HepG2 (cell line): ENCODE results near the gene DLX6. TPM values are rescaled to one million over a fixed set of nuclear protein-coding genes. Genes with fewer than 3 reads are reported as not detected.

Experiments used
- AFF4 ChIP-seq: sonication (generic); formaldehyde crosslinking; IDR thresholded peaks from 2 replicates; pipeline ENCODE4 v1.4.0; 2020; ENCODE audit warnings: missing genetic modification reagents
- BRF2 ChIP-seq: sonication (generic); formaldehyde crosslinking; IDR thresholded peaks from 2 replicates; pipeline ENCODE4 v1.8.1; 2022; ENCODE audit warnings: mild to moderate bottlenecking, missing genetic modification reagents
- HOXA5 ChIP-seq: sonication (generic); formaldehyde crosslinking; IDR thresholded peaks from 2 replicates; pipeline ENCODE4 v1.4.0; 2020; ENCODE audit warnings: missing genetic modification reagents
- MZF1 ChIP-seq: sonication (generic); formaldehyde crosslinking; IDR thresholded peaks from 2 replicates; pipeline ENCODE4 v1.8.1; 2023; ENCODE audit warnings: mild to moderate bottlenecking, missing genetic modification reagents, borderline replicate concordance
- NR3C1 ChIP-seq: sonication (generic); formaldehyde crosslinking; IDR thresholded peaks from 2 replicates; pipeline ENCODE4 v1.4.0; 2020; ENCODE audit warnings: missing genetic modification reagents
- RNF2 ChIP-seq: fragments of 450-650 bp; conservative IDR thresholded peaks from 2 replicates; pipeline ENCODE4 v1.6.1; 2016; ENCODE audit warnings: low read depth
- TEAD2 ChIP-seq: sonication (generic); formaldehyde crosslinking; IDR thresholded peaks from 2 replicates; pipeline ENCODE4 v1.9.0; 2021; ENCODE audit warnings: missing genetic modification reagents
- YEATS4 ChIP-seq: sonication (generic); formaldehyde crosslinking; IDR thresholded peaks from 2 replicates; pipeline ENCODE4 v1.4.0; 2020; ENCODE audit warnings: missing genetic modification reagents, borderline replicate concordance
- ZNF121 ChIP-seq: sonication (generic); formaldehyde crosslinking; IDR thresholded peaks from 2 replicates; pipeline ENCODE4 v1.5.0; 2020; ENCODE audit warnings: mild to moderate bottlenecking, missing genetic modification reagents
- ZNF253 ChIP-seq: sonication (generic); formaldehyde crosslinking; IDR thresholded peaks from 2 replicates; pipeline ENCODE4 v1.8.0; 2022; ENCODE audit warnings: mild to moderate bottlenecking, missing genetic modification reagents, borderline replicate concordance
- ZNF331 ChIP-seq: sonication (generic); formaldehyde crosslinking; IDR thresholded peaks from 2 replicates; pipeline ENCODE4 v1.4.0; 2020; ENCODE audit warnings: missing genetic modification reagents
- ZNF350 ChIP-seq: sonication (generic); formaldehyde crosslinking; IDR thresholded peaks from 2 replicates; pipeline ENCODE4 v1.4.0; 2020; ENCODE audit warnings: mild to moderate bottlenecking, low read depth, missing genetic modification reagents, borderline replicate concordance
- ZNF430 ChIP-seq: sonication (generic); formaldehyde crosslinking; IDR thresholded peaks from 2 replicates; pipeline ENCODE4 v1.9.0; 2021; ENCODE audit warnings: mild to moderate bottlenecking, missing genetic modification reagents
- ZNF510 ChIP-seq: sonication (generic); formaldehyde crosslinking; IDR thresholded peaks from 2 replicates; pipeline ENCODE4 v1.4.0; 2020; ENCODE audit warnings: low read depth, mild to moderate bottlenecking, missing genetic modification reagents
- ZNF563 ChIP-seq: sonication (generic); formaldehyde crosslinking; IDR thresholded peaks from 2 replicates; pipeline ENCODE4 v1.8.0; 2022; ENCODE audit warnings: mild to moderate bottlenecking, moderate library complexity, missing genetic modification reagents
- ZNF724P ChIP-seq: sonication (generic); formaldehyde crosslinking; IDR thresholded peaks from 2 replicates; pipeline ENCODE4 v1.8.0; 2022; ENCODE audit warnings: missing genetic modification reagents, borderline replicate concordance
- ZNF784 ChIP-seq: sonication (generic); formaldehyde crosslinking; IDR thresholded peaks from 2 replicates; pipeline ENCODE4 v1.5.1; 2020; ENCODE audit warnings: missing genetic modification reagents, mild to moderate bottlenecking, borderline replicate concordance
- polyA plus RNA-seq, 8 experiments: library from polyadenylated mRNA; depleted of rRNA in 3 of 8; stranded (reverse) in 7 of 8; unstranded in 1 of 8; fragments of >200 nt; fragmentation: Illumina TruSeq in 4 of 8; extraction: Trizol in 4 of 8; gene quantifications; 2 replicates each; pipeline versions ENCODE4 v1.2.1 to v1.2.3, GENCODE V29; 2011 to 2016; ENCODE audit warnings: low read depth in 4 of 8, missing spikeins in 1 of 8, mixed read lengths in 1 of 8; ENCODE audit not compliant: insufficient read depth in 1 of 8
- total RNA-seq, 5 experiments: library from RNA; depleted of rRNA; stranded (reverse); fragments of >200 nt; fragmentation: Illumina TruSeq; extraction: Trizol; gene quantifications; 2 replicates each; pipeline ENCODE4 v1.2.3, GENCODE V29; 2016; ENCODE audit warnings: low read depth in 1 of 5
- TF ChIP-seq, protein P1 (sequence below): IDR thresholded peaks from 2 replicates; pipeline ENCODE4 v1.6.1; 2012; ENCODE audit warnings: low read depth, low read length, improper control_type of control experiment
- TF ChIP-seq, protein P2 (sequence below): sonication (generic); formaldehyde crosslinking; IDR thresholded peaks from 2 replicates; pipeline ENCODE4 v1.8.1; 2023; ENCODE audit warnings: mild to moderate bottlenecking, missing genetic modification reagents

DLX6 gene
- total and polyA plus RNA-seq, 2 of the 13 experiments (the other 11 are each of a cell fraction or from before 2014, with no cell fraction given), result 3.5 to 5.5 TPM

GRCh38 chr7:97016381-97017191 is 11.2 kb downstream of the DLX6 start (continued):
- TF ChIP-seq ZNF121 (no peak), MZF1 (no peak), YEATS4 (CRISPR knock-in tag) (peak; percentile 82), ZNF253 (no peak), ZNF563 (CRISPR knock-in tag) (no peak), BRF2 (CRISPR knock-in tag) (peak; percentile 81; the same call in 1 of the 2 replicates), RNF2 (no peak), ZNF784 (no peak), TEAD2 (CRISPR knock-in tag) (no peak), ZNF510 (no peak), HOXA5 (peak; percentile 83; the same call in 1 of the 2 replicates), NR3C1 (CRISPR knock-in tag) (no peak), ZNF350 (CRISPR knock-in tag) (peak; percentile 72), ZNF331 (CRISPR knock-in tag) (peak; percentile 54), AFF4 (CRISPR knock-in tag) (no peak; the same call in 1 of the 2 replicates), ZNF430 (CRISPR knock-in tag) (0 out of 2 replicates have a peak, but pooled peaks have one; percentile 26), ZNF724P (CRISPR knock-in tag) (0 out of 2 replicates have a peak, but pooled peaks have one; percentile 76)
- TF ChIP-seq, protein P1, sequence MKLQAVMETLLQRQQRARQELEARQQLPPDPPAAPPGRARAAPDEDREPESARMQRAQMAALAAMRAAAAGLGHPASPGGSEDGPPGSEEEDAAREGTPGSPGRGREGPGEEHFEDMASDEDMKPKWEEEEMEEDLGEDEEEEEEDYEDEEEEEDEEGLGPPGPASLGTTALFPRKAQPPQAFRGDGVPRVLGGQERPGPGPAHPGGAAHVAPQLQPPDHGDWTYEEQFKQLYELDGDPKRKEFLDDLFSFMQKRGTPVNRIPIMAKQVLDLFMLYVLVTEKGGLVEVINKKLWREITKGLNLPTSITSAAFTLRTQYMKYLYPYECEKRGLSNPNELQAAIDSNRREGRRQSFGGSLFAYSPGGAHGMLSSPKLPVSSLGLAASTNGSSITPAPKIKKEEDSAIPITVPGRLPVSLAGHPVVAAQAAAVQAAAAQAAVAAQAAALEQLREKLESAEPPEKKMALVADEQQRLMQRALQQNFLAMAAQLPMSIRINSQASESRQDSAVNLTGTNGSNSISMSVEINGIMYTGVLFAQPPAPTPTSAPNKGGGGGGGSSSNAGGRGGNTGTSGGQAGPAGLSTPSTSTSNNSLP, result no peak
- TF ChIP-seq, protein P2, sequence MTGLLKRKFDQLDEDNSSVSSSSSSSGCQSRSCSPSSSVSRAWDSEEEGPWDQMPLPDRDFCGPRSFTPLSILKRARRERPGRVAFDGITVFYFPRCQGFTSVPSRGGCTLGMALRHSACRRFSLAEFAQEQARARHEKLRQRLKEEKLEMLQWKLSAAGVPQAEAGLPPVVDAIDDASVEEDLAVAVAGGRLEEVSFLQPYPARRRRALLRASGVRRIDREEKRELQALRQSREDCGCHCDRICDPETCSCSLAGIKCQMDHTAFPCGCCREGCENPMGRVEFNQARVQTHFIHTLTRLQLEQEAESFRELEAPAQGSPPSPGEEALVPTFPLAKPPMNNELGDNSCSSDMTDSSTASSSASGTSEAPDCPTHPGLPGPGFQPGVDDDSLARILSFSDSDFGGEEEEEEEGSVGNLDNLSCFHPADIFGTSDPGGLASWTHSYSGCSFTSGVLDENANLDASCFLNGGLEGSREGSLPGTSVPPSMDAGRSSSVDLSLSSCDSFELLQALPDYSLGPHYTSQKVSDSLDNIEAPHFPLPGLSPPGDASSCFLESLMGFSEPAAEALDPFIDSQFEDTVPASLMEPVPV (CRISPR knock-in tag), result peak; percentile 87; the same call in 1 of the 2 replicates
